Frontal cortex (tissue), 4 donors: ENCODE measurements around the gene SV2B. TPM values are rescaled to one million over a fixed set of nuclear protein-coding genes. Genes with fewer than 3 reads are reported as not detected.

Source experiments
- DNase-seq, 2 donors: peaks; one replicate each; pipeline ENCODE4 v3.0.0; 2012; ENCODE audit warnings: low spot score in 2 of 2
- FAIRE-seq: peaks from 2 replicates; lab custom pipeline; 2012; peaks lifted over from hg19 to GRCh38; lab: Jason Lieb, UNC
- total RNA-seq: library from RNA; depleted of rRNA; stranded (reverse); fragments of >200 nt; gene quantifications from one replicate; pipeline ENCODE4 v1.2.3, GENCODE V29; 2014
- donor health status: control.
- donor health status: control.
- donor health status: control.

SV2B gene
- total RNA-seq, 1 donor from 2014 or later = 42.8 TPM

- FAIRE-seq (no peak), DNase-seq (no peak)
Measured at GRCh38 chr15:91183596-91183995, 83.5 kb downstream of the SV2B start.

GRCh38 chr15:91184441-91184840 is 84.4 kb downstream of the SV2B start:
- FAIRE-seq (no peak), DNase-seq (no peak)

GRCh38 chr15:91186904-91187656 is 87.0 kb downstream of the SV2B start:
- FAIRE-seq = no peak
- no peak for DNase-seq

GRCh38 chr15:91192285-91192684 is 92.2 kb downstream of the SV2B start:
- no peak for DNase-seq
- FAIRE-seq = no peak

GRCh38 chr15:91192690-91193377 is 92.8 kb downstream of the SV2B start:
- DNase-seq = no peak
- FAIRE-seq = no peak

GRCh38 chr15:91193378-91193720 is 93.3 kb downstream of the SV2B start:
- DNase-seq = no peak
- no peak for FAIRE-seq

GRCh38 chr15:91196127-91196526 is 96.1 kb downstream of the SV2B start:
- no peak for FAIRE-seq

GRCh38 chr15:91196768-91197167 is 96.7 kb downstream of the SV2B start:
- DNase-seq (no peak), FAIRE-seq (no peak)

More at GRCh38 chr15:91196127-91196526, 96.1 kb downstream of the SV2B start:
- no peak for DNase-seq

GRCh38 chr15:91199511-91199910 is 99.5 kb downstream of the SV2B start:
- no peak for DNase-seq
- no peak for FAIRE-seq

- FAIRE-seq (no peak), DNase-seq (no peak)
Measured at GRCh38 chr15:91200101-91200754, 100.2 kb downstream of the SV2B start.

- no peak for FAIRE-seq
- no peak for DNase-seq
Measured at GRCh38 chr15:91202510-91203102, 102.5 kb downstream of the SV2B start.

- no peak for DNase-seq
- no peak for FAIRE-seq
Measured at GRCh38 chr15:91203619-91204203, 103.7 kb downstream of the SV2B start.

GRCh38 chr15:91208371-91208770 is 108.3 kb downstream of the SV2B start:
- DNase-seq = no peak
- no peak for FAIRE-seq

GRCh38 chr15:91209318-91209717 is 109.3 kb downstream of the SV2B start:
- DNase-seq (no peak), FAIRE-seq (no peak)

- FAIRE-seq (no peak), DNase-seq (no peak)
Measured at GRCh38 chr15:91209726-91210125, 109.7 kb downstream of the SV2B start.

- no peak for DNase-seq
Measured at GRCh38 chr15:91214675-91215590, 114.9 kb downstream of the SV2B start.

GRCh38 chr15:91216000-91216399 is 115.9 kb downstream of the SV2B start:
- FAIRE-seq (no peak), DNase-seq (no peak)

More at GRCh38 chr15:91214675-91215590, 114.9 kb downstream of the SV2B start:
- no peak for FAIRE-seq

- DNase-seq (no peak), FAIRE-seq (no peak)
Measured at GRCh38 chr15:91219206-91219605, 119.1 kb downstream of the SV2B start.

- FAIRE-seq = no peak
- DNase-seq = no peak
Measured at GRCh38 chr15:91222052-91222451, 122.0 kb downstream of the SV2B start.
